Measurements from ENCODE around the gene TECR. TPM values are rescaled to one million over a fixed set of nuclear protein-coding genes. Genes with fewer than 3 reads are reported as not detected.
A peak's percentile ranks its signal among the peaks of the same experiment; 100 is the strongest.

The TECR gene
- total and polyA plus RNA-seq, 9 of the 15 experiments (the other 6 are each of a cell fraction or from before 2014, with no cell fraction given), result 29.3 to 211 (median 81.4) TPM

DNA sequence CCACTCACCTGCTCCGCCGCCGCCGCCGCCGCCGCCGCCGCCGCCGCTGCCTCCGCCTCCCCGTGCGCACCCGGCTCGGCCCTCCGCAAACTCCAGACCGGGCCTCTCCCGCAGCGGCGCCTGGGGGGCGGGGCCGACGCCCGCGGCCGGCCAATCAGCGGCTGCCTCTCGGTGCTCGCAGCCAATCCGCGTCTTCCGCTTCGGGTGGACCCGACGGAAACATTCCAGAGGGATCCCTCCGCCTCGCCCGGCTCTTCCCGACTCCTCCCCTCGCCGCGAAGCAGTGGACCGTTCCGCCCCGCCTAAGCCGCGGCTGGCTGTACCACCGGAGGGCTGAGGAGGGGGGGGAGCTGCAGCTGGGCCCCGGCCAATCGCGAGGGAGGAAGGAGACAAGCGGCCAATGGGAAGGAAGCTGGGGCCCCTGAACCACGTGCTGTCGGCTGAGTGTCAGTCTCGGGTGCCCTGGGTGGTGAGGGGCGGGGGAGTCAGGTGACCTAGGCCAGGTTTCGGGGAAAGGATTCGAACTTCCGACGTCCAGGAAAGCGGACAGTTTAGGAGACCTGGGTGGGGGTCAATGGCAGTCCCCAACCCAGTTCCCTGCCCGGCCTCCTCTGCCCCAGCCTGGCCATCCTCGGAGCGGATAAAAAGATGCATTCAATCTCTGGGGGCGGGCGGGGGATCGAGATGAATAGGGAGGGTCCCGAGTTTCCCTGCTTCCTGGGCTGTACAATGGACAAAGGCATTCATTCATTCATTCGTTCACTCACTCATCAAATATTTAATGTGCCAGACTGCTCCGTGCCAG is 33.2 kb upstream of the TECR start, which contains the start of gene GIPC1 (continued):
- TF ChIP-seq, protein P1, sequence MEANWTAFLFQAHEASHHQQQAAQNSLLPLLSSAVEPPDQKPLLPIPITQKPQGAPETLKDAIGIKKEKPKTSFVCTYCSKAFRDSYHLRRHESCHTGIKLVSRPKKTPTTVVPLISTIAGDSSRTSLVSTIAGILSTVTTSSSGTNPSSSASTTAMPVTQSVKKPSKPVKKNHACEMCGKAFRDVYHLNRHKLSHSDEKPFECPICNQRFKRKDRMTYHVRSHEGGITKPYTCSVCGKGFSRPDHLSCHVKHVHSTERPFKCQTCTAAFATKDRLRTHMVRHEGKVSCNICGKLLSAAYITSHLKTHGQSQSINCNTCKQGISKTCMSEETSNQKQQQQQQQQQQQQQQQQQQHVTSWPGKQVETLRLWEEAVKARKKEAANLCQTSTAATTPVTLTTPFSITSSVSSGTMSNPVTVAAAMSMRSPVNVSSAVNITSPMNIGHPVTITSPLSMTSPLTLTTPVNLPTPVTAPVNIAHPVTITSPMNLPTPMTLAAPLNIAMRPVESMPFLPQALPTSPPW (CRISPR knock-in tag; IDR thresholded peaks at IDR 0.05), result peak; percentile 94
- TF ChIP-seq CBFA2T3 (IDR thresholded peaks at IDR 0.05), result no peak
- TF ChIP-seq ZSCAN32 (CRISPR knock-in tag; IDR thresholded peaks at IDR 0.05), result no peak
- no peak for TF ChIP-seq ZNF778 (CRISPR knock-in tag; IDR thresholded peaks at IDR 0.05)
- no peak for TF ChIP-seq ZNF583 (CRISPR knock-in tag; IDR thresholded peaks at IDR 0.05)
- TF ChIP-seq, protein P2, sequence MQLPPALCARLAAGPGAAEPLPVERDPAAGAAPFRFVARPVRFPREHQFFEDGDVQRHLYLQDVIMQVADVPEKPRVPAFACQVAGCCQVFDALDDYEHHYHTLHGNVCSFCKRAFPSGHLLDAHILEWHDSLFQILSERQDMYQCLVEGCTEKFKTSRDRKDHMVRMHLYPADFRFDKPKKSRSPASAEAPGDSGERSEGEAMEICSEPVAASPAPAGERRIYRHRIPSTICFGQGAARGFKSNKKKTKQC (CRISPR knock-in tag; IDR thresholded peaks at IDR 0.05), result peak; percentile 71; the same call in 1 of the 2 replicates
- TF ChIP-seq ZNF41 (CRISPR knock-in tag; conservative IDR thresholded peaks at IDR 0.05), result no peak
- TF ChIP-seq PCBP2 (IDR thresholded peaks at IDR 0.05; ENCODE audit: low read depth, low read length, poor library complexity, severe bottlenecking), result no peak
- peak; percentile 33; the same call in 1 of the 2 replicates for TF ChIP-seq ZNF384 (IDR thresholded peaks at IDR 0.05; ENCODE audit: low read depth, low read length)
- no peak for TF ChIP-seq ID3 (CRISPR knock-in tag; IDR thresholded peaks at IDR 0.05)
- no peak for TF ChIP-seq ID3 (tag; IDR thresholded peaks at IDR 0.05)
- peak; percentile 94 for TF ChIP-seq MGA (IDR thresholded peaks at IDR 0.05)
